Stimulated activated CD8-positive, alpha-beta memory T cell treated with anti-CD3 and anti-CD28 coated beads, Interleukin-7, amount 100 ng/mL, for 48 hours (primary cell): ENCODE measurements around the gene ZNF230.

ENCODE experiments used
- DNase-seq, 2 donors: peaks; one replicate each; pipeline ENCODE4 v3.0.0-alpha.2; 2020; ENCODE audit warnings: low read depth in 1 of 2; ENCODE audit errors: extremely low read depth in 1 of 2

ZNF230 gene

DNA sequence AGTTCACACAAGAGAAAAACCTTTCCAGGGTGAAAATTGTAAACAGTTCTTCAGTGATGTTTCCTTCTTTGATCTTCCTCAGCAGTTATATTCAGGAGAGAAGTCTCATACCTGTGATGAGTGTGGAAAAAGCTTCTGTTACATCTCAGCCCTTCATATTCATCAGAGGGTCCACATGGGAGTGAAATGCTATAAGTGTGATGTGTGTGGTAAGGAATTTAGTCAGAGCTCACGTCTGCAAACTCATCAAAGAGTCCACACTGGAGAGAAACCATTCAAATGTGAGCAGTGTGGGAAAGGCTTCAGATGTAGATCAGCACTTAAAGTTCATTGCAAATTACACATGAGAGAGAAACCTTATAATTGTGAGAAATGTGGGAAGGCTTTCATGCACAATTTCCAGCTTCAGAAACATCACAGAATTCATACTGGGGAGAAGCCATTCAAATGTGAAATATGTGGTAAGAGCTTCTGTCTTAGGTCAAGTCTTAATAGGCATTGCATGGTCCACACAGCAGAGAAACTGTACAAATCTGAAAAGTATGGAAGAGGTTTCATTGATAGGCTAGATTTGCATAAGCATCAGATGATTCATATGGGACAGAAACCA, 29.3 kb downstream of the ZNF230 start:
- no peak for DNase-seq

GRCh38 chr19:44042147-44042546, 39.4 kb downstream of the ZNF230 start:
- no peak for DNase-seq

GRCh38 chr19:44050740-44051649, 48.2 kb downstream of the ZNF230 start:
- no peak for DNase-seq

DNA sequence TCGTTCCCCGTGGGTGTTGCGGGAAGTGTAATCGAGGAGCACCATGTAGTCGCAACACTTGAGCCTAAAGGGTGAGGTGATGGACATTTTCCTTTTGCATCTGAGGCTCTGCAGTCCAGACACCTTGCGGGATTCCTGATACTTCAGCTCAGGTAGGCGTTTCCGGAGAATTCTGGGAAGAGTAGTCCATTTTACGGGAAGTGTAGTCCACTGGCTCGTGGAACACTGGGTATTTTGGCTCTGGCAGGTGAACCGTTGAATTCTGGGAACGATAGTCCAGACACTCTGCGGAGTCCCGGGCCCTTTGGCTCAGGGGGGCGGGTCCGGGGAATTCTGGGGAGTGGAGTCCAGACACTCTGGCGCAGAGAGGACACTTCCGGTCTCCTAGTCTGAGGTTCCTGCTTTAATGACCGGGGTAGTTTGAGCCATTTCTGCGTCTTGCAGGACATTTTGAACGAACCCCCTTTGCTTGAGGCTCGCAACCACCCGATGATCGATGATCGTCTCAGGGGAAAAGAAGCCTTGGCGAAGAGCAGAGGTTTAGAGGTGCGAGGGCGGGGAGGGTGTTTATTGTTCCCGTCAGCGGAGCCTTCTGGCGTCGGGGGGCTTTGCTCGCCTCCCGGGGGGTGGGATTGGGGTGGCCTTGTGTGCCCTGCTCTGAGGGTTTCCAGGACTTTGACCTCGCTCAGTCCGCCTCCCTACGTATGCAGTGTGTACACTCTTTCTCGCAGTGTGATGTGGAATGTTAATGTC, 49.1 kb downstream of the ZNF230 start, which contains the start of gene ZNF223:
Gene ZNF223 (plus strand): TSS at position 387 of the 753 bp plus-strand sequence. CDS start 3,141 bp downstream, outside the sequence.
- DNase-seq = peak in 1 of 2 donors; percentile 35

DNA sequence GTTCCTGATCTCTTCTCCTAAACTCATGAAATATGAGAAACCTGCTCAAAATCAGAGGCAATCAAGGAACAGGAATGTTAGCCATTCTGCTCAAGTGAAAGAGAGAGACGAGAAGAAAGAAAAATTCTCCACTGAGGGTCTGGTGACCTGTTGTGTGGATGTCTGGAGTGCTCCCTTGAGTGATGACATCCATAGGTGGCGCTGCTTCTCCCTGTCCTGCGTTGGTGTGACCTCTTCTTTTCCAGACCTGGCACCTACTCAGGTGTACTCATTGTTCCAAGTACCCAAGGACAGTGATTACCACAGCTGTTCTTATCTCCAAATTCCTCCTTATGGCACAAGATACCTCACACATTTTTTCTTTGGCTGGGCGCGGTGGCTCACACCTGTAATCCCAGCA, 53.1 kb downstream of the ZNF230 start:
- no peak for DNase-seq

GRCh38 chr19:44059229-44059628, 56.5 kb downstream of the ZNF230 start:
- DNase-seq = no peak

DNA sequence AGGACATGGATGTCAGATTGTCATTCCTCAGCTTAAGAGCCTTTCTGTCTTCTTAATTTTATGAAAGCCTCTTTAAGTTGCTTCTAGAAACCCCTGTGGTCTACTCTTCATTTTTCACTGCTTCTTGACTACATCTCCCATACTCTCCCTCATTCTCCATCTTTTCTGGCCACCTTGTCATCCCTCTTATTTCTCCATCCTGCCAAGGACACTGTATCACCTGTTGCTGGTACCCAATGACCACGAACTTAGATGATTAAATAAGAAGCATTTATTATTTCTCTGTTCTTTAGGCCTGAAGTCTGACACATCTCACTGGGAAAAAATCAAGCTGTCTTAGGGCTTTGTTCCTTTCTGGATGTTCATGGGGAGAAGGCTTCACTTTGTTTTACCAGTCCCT, 58.3 kb downstream of the ZNF230 start:
- no peak for DNase-seq
